PC-9 (cell line): Measurements from ENCODE around the gene DIP2C. TPM values are rescaled to one million over a fixed set of nuclear protein-coding genes. Genes with fewer than 3 reads are reported as not detected.

Source experiments
- BruUV-seq: library from RNA; stranded (reverse); fragments of 400-500 nt; replicated peaks from 2 replicates; lab custom pipeline; 2021; lab: Mats Ljungman, UMichigan
- CTCF ChIA-PET: fragments of 300-600 bp; sonication (Branson Sonifier 250); formaldehyde crosslinking; loops from one replicate; lab custom pipeline; 2022; ENCODE audit warnings: antibody characterized with exemption; lab: Charles Lee
- POLR2A ChIA-PET: fragments of 300-600 bp; sonication (Branson Sonifier 250); formaldehyde crosslinking; loops from one replicate; lab custom pipeline; 2022; ENCODE audit warnings: antibody characterized with exemption; ENCODE audit not compliant: unreplicated experiment; lab: Charles Lee
- DNase-seq, 2 experiments: peaks; one replicate each; pipeline versions ENCODE4 v3.0.0 to v3.0.0-alpha.2; 2015 to 2022; ENCODE audit warnings: mixed read lengths in 1 of 2
- H2AFZ ChIP-seq: fragments of 200-600 bp; sonication (generic); 2 replicates; pipeline ENCODE4 v1.8.1; 2017; ENCODE audit warnings: antibody characterized with exemption
- H3F3A ChIP-seq: fragments of 200-600 bp; sonication (generic); 2 replicates; pipeline ENCODE4 v1.8.1; 2017; ENCODE audit warnings: antibody characterized with exemption, mild to moderate bottlenecking, low read depth; ENCODE audit not compliant: insufficient read depth
- H3K27ac ChIP-seq: fragments of 200-600 bp; sonication (generic); 2 replicates; pipeline ENCODE4 v1.6.1; 2016; ENCODE audit warnings: mixed run types
- H3K27me3 ChIP-seq: fragments of 200-600 bp; sonication (generic); 2 replicates; pipeline ENCODE4 v1.6.1; 2016; ENCODE audit warnings: low read depth, mixed run types; ENCODE audit not compliant: insufficient read depth
- H3K36me3 ChIP-seq: fragments of 200-600 bp; sonication (generic); 2 replicates; pipeline ENCODE4 v1.6.1; 2016; ENCODE audit warnings: low read depth, mixed run types
- H3K4me1 ChIP-seq: fragments of 200-600 bp; sonication (generic); replicated peaks from 2 replicates; pipeline ENCODE4 v1.6.1; 2016; ENCODE audit warnings: mixed run types; ENCODE audit not compliant: insufficient read depth
- H3K4me2 ChIP-seq: fragments of 200-600 bp; sonication (generic); 2 replicates; pipeline ENCODE4 v1.6.1; 2017; ENCODE audit warnings: mixed run types
- H3K4me3 ChIP-seq: fragments of 200-600 bp; sonication (generic); 2 replicates; pipeline ENCODE4 v1.6.1; 2016; ENCODE audit warnings: mixed run types
- H3K79me2 ChIP-seq: fragments of 200-600 bp; sonication (generic); 2 replicates; pipeline ENCODE4 v1.6.1; 2017; ENCODE audit warnings: low read depth, mixed run types
- H3K9me2 ChIP-seq: fragments of 200-600 bp; sonication (generic); 2 replicates; pipeline ENCODE4 v1.8.1; 2017; ENCODE audit warnings: mild to moderate bottlenecking; ENCODE audit not compliant: insufficient read depth
- H3K9me3 ChIP-seq: fragments of 200-600 bp; sonication (generic); 2 replicates; pipeline ENCODE4 v1.8.1; 2016; ENCODE audit warnings: low read depth; ENCODE audit not compliant: insufficient read depth
- H4K20me1 ChIP-seq: fragments of 200-600 bp; sonication (generic); 2 replicates; pipeline ENCODE4 v1.8.1; 2017; ENCODE audit not compliant: insufficient read depth
- CTCF ChIP-seq: fragments of 200-600 bp; sonication (generic); conservative IDR thresholded peaks from 2 replicates; pipeline ENCODE4 v1.6.1; 2017; ENCODE audit warnings: mixed run types, antibody characterized with exemption, mild to moderate bottlenecking, moderate library complexity
- EZH2 ChIP-seq: fragments of 200-600 bp; sonication (generic); IDR thresholded peaks from 2 replicates; pipeline ENCODE4 v1.8.0; 2017; ENCODE audit warnings: antibody characterized with exemption, low read depth
- intact Hi-C: fragments of 100-400 bp; cut with micrococcal nuclease; formaldehyde crosslinking; loops from one replicate; pipeline ENCODE4 v1.10.0; 2022; ENCODE audit not compliant: unreplicated experiment
- total RNA-seq: library from RNA; stranded (reverse); gene quantifications from 2 replicates; pipeline ENCODE4 v1.2.3, GENCODE V29; 2021

Gene DIP2C
- total RNA-seq, 1 experiment from 2014 or later: 0.83 TPM

- no peak overlapping the region for H3K27ac ChIP-seq
- H3K79me2 ChIP-seq: no peaks in the 10 kb centered on the region
- ChIA-PET POLR2A (no interaction called here), CTCF (no interaction called here)
- no peaks in the 10 kb centered on the region for H3F3A ChIP-seq
- no peak for DNase-seq
- H3K4me1 ChIP-seq: no peaks in the 10 kb centered on the region
- no TSS peak for BruUV-seq
- H4K20me1 ChIP-seq: no peaks in the 10 kb centered on the region
- no peaks in the 10 kb centered on the region for H3K9me2 ChIP-seq
- TF ChIP-seq EZH2 (no peak), CTCF (no peak)
- H3K4me3 ChIP-seq: no peak overlapping the region
- no peaks in the 10 kb centered on the region for H3K36me3 ChIP-seq
- H3K27me3 ChIP-seq: peaks cover 54% of the 10 kb centered on the region
- H3K4me2 ChIP-seq: no peak overlapping the region
- H3K9me3 ChIP-seq: no peaks in the 10 kb centered on the region
- no peak overlapping the region for H2AFZ ChIP-seq
- intact Hi-C loops: no loop called here
Measured at GRCh38 chr10:636016-636730, 53.3 kb downstream of the DIP2C start.

GRCh38 chr10:635088-635861 is 54.2 kb downstream of the DIP2C start:
- Histone ChIP-seq H4K20me1 (no peaks in the 10 kb centered on the region), H2AFZ (no peak overlapping the region), H3K9me3 (no peaks in the 10 kb centered on the region), H3K4me3 (no peak overlapping the region), H3K27ac (no peak overlapping the region), H3K79me2 (no peaks in the 10 kb centered on the region), H3K4me2 (no peak overlapping the region), H3K4me1 (no peaks in the 10 kb centered on the region), H3F3A (no peaks in the 10 kb centered on the region), H3K36me3 (no peaks in the 10 kb centered on the region), H3K9me2 (no peaks in the 10 kb centered on the region), H3K27me3 (peaks cover 56% of the 10 kb centered on the region)
- CTCF ChIA-PET: no interaction called here
- TF ChIP-seq EZH2: no peak
- TF ChIP-seq CTCF: no peak
- no peak for DNase-seq
- no TSS peak for BruUV-seq
- POLR2A ChIA-PET: no interaction called here
- intact Hi-C loops: no loop called here

- no peaks in the 10 kb centered on the region for H3K9me2 ChIP-seq
- no peaks in the 10 kb centered on the region for H3K9me3 ChIP-seq
- H3K27ac ChIP-seq: no peak overlapping the region
- no peaks in the 10 kb centered on the region for H3K79me2 ChIP-seq
- H2AFZ ChIP-seq: no peak overlapping the region
- no TSS peak for BruUV-seq
- H3F3A ChIP-seq: no peaks in the 10 kb centered on the region
- ChIA-PET CTCF (interaction anchor here (0.7 kb wide), 1 partner anchor 60 kb away, joined by 8 read pairs; no protein-coding TSS in a partner anchor), POLR2A (no interaction called here)
- H3K4me1 ChIP-seq: no peaks in the 10 kb centered on the region
- H3K4me3 ChIP-seq: no peak overlapping the region
- H3K4me2 ChIP-seq: no peak overlapping the region
- DNase-seq: no peak
- TF ChIP-seq EZH2 (no peak), CTCF (no peak)
- intact Hi-C loops: no loop called here
- no peaks in the 10 kb centered on the region for H3K36me3 ChIP-seq
- H4K20me1 ChIP-seq: no peaks in the 10 kb centered on the region
- peaks cover 61% of the 10 kb centered on the region for H3K27me3 ChIP-seq
Measured at GRCh38 chr10:634256-634655, 55.2 kb downstream of the DIP2C start.
